ENCODE results near the gene CAMTA1. TPM values are rescaled to one million over a fixed set of nuclear protein-coding genes. Genes with fewer than 3 reads are reported as not detected.

CAMTA1 gene
- total RNA-seq, 4 donors from 2014 or later = 86.3 to 170 (median 132) TPM

- 78 to 94% methylated on average over 1 of the region's 1 CpG for WGBS, 2 donors (ENCODE audit: low coverage in 1 of 2)
- no peak overlapping the region for H3K4me3 ChIP-seq
- H3K9me3 ChIP-seq = no peaks in the 10 kb centered on the region
- no peaks in the 10 kb centered on the region for H3K36me3 ChIP-seq
- H3K27ac ChIP-seq = no peak overlapping the region
- TF ChIP-seq POLR2A (IDR thresholded peaks at IDR 0.05) (no peak), CTCF (IDR thresholded peaks at IDR 0.05) (no peak), POLR2AphosphoS5 (IDR thresholded peaks at IDR 0.05) (no peak), EP300 (IDR thresholded peaks at IDR 0.05) (no peak)
- peaks cover 0 to under 1% (median 0%) of the 10 kb centered on the region in 3 donors for H3K4me1 ChIP-seq
- H3K27me3 ChIP-seq = peaks cover 21% of the 10 kb centered on the region
- no peak for ATAC-seq
These were observed 869.5 kb downstream of the CAMTA1 start for GRCh38 chr1:7654725-7655124.

DNA sequence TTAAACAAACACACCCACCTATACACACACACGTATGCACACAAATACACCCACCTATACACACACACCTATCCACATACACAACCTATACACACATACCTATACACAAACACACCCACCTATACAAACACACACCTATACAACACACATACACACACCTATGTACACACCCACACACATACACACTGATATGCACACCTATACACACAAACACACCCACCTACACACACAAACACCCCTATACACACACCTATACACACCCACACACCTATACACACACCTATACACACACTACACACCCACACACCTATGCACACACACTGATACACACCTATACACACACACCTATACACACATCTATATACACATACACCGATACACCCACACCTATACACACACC, 870.1 kb downstream of the CAMTA1 start:
- Histone ChIP-seq H3K27ac (no peak overlapping the region), H3K4me1 (no peaks in the 10 kb centered on the region), H3K27me3 (peaks cover 21% of the 10 kb centered on the region), H3K9me3 (no peaks in the 10 kb centered on the region), H3K36me3 (no peaks in the 10 kb centered on the region), H3K4me3 (no peak overlapping the region)
- no peak for TF ChIP-seq POLR2A (IDR thresholded peaks at IDR 0.05)
- TF ChIP-seq EP300 (IDR thresholded peaks at IDR 0.05) = no peak
- TF ChIP-seq POLR2AphosphoS5 (IDR thresholded peaks at IDR 0.05) = no peak
- TF ChIP-seq CTCF (IDR thresholded peaks at IDR 0.05) = no peak
- 88 to 92% methylated on average over 1 to 2 of the region's 2 CpGs for WGBS, 2 donors (ENCODE audit: low coverage in 1 of 2)
- no peak for ATAC-seq

GRCh38 chr1:7656557-7657215, 871.4 kb downstream of the CAMTA1 start:
- no peaks in the 10 kb centered on the region for H3K4me1 ChIP-seq
- 66 to 92% methylated on average over 8 to 10 of the region's 24 CpGs for WGBS, 2 donors (ENCODE audit: low coverage in 1 of 2)
- H3K36me3 ChIP-seq = no peaks in the 10 kb centered on the region
- no peak for TF ChIP-seq CTCF (IDR thresholded peaks at IDR 0.05)
- no peak for TF ChIP-seq POLR2A (IDR thresholded peaks at IDR 0.05)
- TF ChIP-seq POLR2AphosphoS5 (IDR thresholded peaks at IDR 0.05) = no peak
- TF ChIP-seq EP300 (IDR thresholded peaks at IDR 0.05) = no peak
- no peaks in the 10 kb centered on the region for H3K9me3 ChIP-seq
- H3K4me3 ChIP-seq = no peak overlapping the region
- H3K27me3 ChIP-seq = peaks cover 21% of the 10 kb centered on the region
- H3K27ac ChIP-seq = no peak overlapping the region
- no peak for ATAC-seq

DNA sequence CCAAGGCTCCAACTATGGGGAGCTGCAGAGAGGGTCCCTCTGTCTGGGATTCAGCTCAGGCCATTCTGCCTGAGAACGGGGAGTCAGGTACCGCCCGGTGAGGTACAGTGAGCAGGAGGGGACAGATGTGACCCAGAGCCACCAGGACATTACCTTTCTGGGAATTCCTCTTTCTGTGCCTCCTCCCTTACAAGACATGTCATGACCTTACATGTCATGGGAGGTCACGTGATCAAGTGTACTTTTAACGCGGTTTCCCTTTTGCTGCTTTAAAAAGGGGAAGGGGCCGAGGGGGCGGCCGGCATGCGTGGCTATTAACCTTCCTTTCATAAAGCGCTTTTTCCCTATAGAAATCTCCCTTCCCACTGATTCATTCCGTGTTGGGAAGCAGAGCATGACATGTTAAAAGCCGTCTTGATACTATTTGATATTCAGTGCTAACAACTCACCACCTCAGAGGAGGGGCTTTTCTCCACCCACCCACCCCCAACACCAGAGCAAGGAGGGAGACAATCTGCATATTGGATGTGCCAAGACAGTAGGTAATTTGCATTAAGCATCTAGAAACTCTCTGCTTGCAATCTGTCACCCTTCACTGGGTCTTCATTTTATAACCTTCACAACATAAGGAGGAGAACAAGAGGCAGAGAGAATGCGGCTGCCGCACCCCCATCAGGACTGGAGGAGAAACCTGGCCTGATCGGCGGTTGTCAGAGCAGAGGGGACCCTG, 872.2 kb downstream of the CAMTA1 start:
- WGBS, 2 donors (ENCODE audit: low coverage in 1 of 2) = 54 to 56% methylated on average over 13 of the region's 17 CpGs
- Histone ChIP-seq H3K9me3 (no peaks in the 10 kb centered on the region), H3K27ac (no peak overlapping the region), H3K4me3 (no peak overlapping the region), H3K27me3 (peaks cover 13% of the 10 kb centered on the region), H3K4me1 (no peaks in the 10 kb centered on the region), H3K36me3 (no peaks in the 10 kb centered on the region)
- TF ChIP-seq POLR2A (IDR thresholded peaks at IDR 0.05) (no peak), POLR2AphosphoS5 (IDR thresholded peaks at IDR 0.05) (no peak), EP300 (IDR thresholded peaks at IDR 0.05) (no peak), CTCF (IDR thresholded peaks at IDR 0.05) (no peak)
- no peak for ATAC-seq

DNA sequence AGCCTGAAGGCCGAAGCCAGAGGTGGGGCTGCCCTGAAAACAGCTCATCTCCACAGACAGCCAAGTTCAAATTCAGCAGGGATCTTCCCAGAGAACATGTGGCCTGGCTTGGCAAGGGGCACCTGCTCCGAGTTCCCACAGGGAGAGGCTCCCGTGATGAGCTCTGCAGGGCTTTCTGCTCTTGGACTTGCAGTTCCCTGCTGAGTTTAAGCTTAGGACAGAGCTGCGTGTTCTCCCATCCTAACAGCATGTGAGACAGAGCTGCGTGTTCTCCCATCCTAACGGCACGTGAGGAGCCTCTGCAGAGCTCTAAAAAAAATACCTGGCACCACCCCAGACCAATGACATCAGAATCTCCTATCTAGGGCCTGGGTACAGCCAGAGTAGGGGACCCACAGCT, 872.8 kb downstream of the CAMTA1 start:
- Histone ChIP-seq H3K27ac (no peak overlapping the region), H3K36me3 (no peaks in the 10 kb centered on the region), H3K4me3 (no peak overlapping the region), H3K9me3 (no peaks in the 10 kb centered on the region), H3K4me1 (no peaks in the 10 kb centered on the region), H3K27me3 (peaks cover 11% of the 10 kb centered on the region)
- no peak for ATAC-seq
- WGBS, 2 donors (ENCODE audit: low coverage in 1 of 2) = 83% methylated on average over 1 of the region's 7 CpGs; no CpG with 5 or more reads in 1 of the 2 donors
- TF ChIP-seq CTCF (IDR thresholded peaks at IDR 0.05) = no peak
- TF ChIP-seq POLR2AphosphoS5 (IDR thresholded peaks at IDR 0.05) = no peak
- no peak for TF ChIP-seq EP300 (IDR thresholded peaks at IDR 0.05)
- no peak for TF ChIP-seq POLR2A (IDR thresholded peaks at IDR 0.05)
